ENCODE measurements around the gene FCRL3.

FCRL3 gene

GRCh38 chr1:157673008-157673407, 27.6 kb downstream of the FCRL3 start:
- no peak for DNase-seq

GRCh38 chr1:157671895-157672294, 28.7 kb downstream of the FCRL3 start:
- no peak for DNase-seq

- no peak for DNase-seq
Observed at GRCh38 chr1:157659576-157660247, 40.9 kb downstream of the FCRL3 start.

- no peak for DNase-seq
Observed at GRCh38 chr1:157658571-157658970, 42.0 kb downstream of the FCRL3 start.

- DNase-seq, result no peak
Observed at GRCh38 chr1:157653494-157653873, 47.1 kb downstream of the FCRL3 start.

- DNase-seq, result no peak
Observed at GRCh38 chr1:157652859-157653493, 47.6 kb downstream of the FCRL3 start.

GRCh38 chr1:157648317-157648716, 52.3 kb downstream of the FCRL3 start:
- DNase-seq, result no peak

- no peak for DNase-seq
Observed at GRCh38 chr1:157646144-157646543, 54.4 kb downstream of the FCRL3 start.

GRCh38 chr1:157641177-157641576, 59.4 kb downstream of the FCRL3 start:
- DNase-seq, result no peak

- DNase-seq, result no peak
Observed at GRCh38 chr1:157639800-157640199, 60.8 kb downstream of the FCRL3 start.

- peak; percentile 21 for DNase-seq
Observed at GRCh38 chr1:157628773-157629172, 71.8 kb downstream of the FCRL3 start.
